ENCODE data around the gene SMIM28. TPM values are rescaled to one million over a fixed set of nuclear protein-coding genes. Genes with fewer than 3 reads are reported as not detected.
"Not testable (repeated sequence)": the region's sequence is repeated elsewhere in the genome, so short reads cannot be mapped to it uniquely, and the experiment has no call there.

Gene SMIM28
- total RNA-seq, 1 donor: not detected

DNA sequence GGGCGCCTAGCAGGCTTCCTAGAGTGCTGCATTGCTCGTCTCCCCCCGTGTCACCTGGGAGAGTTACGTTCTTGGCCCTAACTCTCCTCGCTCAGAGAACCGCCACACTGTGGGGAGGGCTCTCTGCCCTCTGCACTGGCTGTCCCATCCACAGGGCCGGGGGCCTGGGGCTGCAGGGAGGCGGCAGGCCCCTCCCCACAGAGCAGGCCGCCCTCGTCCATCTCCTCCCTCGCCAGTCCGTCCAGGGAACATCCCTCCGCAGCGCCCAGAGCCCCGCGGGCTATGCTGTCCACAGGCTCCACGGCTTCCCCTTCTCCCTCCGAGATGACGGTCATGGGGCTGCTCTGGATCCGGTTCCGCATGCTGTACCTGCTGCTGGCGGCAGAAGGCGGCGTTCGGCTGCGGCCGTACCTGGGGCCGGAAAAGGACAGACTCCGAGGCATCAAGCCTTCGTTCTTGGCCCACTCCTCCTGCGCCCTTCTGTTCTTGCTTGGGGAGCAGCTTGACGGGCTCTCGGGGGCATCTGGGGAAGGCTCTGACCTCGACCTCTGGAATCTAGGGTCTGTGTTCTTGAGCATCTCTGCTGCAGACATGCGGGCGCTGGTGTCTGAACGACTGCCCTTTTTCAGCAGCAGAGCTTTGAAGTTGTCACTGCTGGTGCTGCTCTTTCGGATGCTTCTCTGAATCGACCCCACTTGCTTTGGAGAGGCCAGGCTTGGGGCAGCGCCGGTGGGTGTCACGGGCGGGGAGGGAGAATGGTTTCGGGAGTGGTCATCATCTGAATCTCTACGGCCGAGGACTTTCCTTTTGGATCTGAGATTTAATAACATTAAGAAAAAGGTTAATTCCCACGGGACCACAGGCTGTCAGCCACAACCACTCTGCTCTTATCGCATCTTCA, 46.5 kb downstream of the SMIM28 start:
- no peak overlapping the region for H2AFZ ChIP-seq (ENCODE audit: low read length)
- H4K20me1 ChIP-seq (ENCODE audit: insufficient read depth, low read length): no peaks in the 10 kb centered on the region
- H3K27ac ChIP-seq (ENCODE audit: low read depth, low read length): no peak overlapping the region
- H3K9me3 ChIP-seq (ENCODE audit: low read depth, low read length): no peaks in the 10 kb centered on the region
- H3K4me3 ChIP-seq (ENCODE audit: insufficient read depth, low read length): no peak overlapping the region
- no peaks in the 10 kb centered on the region for H3K27me3 ChIP-seq (ENCODE audit: insufficient read depth, low read length)
- H3K4me2 ChIP-seq (ENCODE audit: insufficient read depth, low read length): no peak overlapping the region
- no peak for DNase-seq (ENCODE audit: insufficient read length, low spot score, missing footprints)
- H3K79me2 ChIP-seq (ENCODE audit: insufficient read depth, low read length): no peaks in the 10 kb centered on the region
- peaks cover 2% of the 10 kb centered on the region for H3K4me1 ChIP-seq (ENCODE audit: insufficient read depth, low read length)
- H3K36me3 ChIP-seq (ENCODE audit: insufficient read depth, low read length): no peaks in the 10 kb centered on the region
- TF ChIP-seq, protein P1, sequence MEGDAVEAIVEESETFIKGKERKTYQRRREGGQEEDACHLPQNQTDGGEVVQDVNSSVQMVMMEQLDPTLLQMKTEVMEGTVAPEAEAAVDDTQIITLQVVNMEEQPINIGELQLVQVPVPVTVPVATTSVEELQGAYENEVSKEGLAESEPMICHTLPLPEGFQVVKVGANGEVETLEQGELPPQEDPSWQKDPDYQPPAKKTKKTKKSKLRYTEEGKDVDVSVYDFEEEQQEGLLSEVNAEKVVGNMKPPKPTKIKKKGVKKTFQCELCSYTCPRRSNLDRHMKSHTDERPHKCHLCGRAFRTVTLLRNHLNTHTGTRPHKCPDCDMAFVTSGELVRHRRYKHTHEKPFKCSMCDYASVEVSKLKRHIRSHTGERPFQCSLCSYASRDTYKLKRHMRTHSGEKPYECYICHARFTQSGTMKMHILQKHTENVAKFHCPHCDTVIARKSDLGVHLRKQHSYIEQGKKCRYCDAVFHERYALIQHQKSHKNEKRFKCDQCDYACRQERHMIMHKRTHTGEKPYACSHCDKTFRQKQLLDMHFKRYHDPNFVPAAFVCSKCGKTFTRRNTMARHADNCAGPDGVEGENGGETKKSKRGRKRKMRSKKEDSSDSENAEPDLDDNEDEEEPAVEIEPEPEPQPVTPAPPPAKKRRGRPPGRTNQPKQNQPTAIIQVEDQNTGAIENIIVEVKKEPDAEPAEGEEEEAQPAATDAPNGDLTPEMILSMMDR (IDR thresholded peaks at IDR 0.05; ENCODE audit: extremely low read depth, low read depth, low read length): no peak

DNA sequence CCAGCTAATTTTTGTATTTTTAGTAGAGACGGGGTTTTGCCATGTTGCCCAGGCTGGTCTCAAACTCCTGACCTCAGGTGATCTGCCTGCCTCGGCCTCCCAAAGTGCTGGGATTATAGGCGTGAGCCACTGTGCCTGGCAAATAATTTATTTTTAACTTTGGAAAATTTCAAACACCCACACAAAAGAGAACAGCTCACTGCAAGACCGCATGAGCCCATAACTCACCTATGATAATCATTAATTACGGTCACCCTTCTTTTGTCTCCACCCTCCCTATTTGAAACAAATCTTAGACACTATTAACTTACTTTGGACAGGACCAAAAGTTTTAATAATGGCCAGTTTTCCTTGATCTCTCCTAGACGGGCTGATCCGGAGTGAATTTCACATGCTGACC, 47.6 kb downstream of the SMIM28 start:
- not testable (repeated sequence) for H3K27ac ChIP-seq (ENCODE audit: low read depth, low read length); H3K9me3 ChIP-seq (ENCODE audit: low read depth, low read length); DNase-seq (ENCODE audit: insufficient read length, low spot score, missing footprints); H4K20me1 ChIP-seq (ENCODE audit: insufficient read depth, low read length); H3K27me3 ChIP-seq (ENCODE audit: insufficient read depth, low read length); H3K4me2 ChIP-seq (ENCODE audit: insufficient read depth, low read length); H3K36me3 ChIP-seq (ENCODE audit: insufficient read depth, low read length); H3K4me3 ChIP-seq (ENCODE audit: insufficient read depth, low read length); H2AFZ ChIP-seq (ENCODE audit: low read length); H3K79me2 ChIP-seq (ENCODE audit: insufficient read depth, low read length); H3K4me1 ChIP-seq (ENCODE audit: insufficient read depth, low read length)

DNA sequence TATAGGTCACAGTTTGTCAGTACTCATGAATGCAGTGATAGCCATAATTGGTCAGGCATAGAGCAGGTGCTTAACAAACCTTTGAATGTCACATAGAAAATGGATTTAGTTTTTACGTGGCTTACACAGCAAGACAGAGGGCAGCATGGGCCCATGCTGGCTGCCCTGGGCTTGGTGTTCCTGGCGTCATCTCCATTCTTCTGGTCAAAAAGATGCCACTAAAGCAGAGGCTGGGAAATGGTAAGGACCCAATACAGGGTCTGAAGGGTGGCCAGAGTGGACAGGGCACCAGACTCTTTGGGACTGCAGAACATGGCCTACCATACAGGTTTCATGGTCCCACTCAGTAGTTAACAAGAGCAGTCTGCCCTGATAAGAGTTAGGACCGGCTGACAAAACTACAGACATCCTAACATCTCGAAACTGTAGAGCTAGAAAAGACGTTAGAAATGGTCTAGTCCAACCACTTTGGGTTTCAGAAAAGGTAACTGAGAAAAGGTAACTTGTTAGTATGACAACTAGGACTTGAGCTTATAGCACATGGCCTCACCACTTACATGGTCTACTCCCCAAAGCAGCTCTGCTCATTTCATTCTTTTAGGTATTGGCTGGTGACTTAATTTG, 48.9 kb downstream of the SMIM28 start:
- DNase-seq (ENCODE audit: insufficient read length, low spot score, missing footprints): peak; percentile 71
- H3K4me2 ChIP-seq (ENCODE audit: insufficient read depth, low read length): no peak overlapping the region
- TF ChIP-seq, protein P1 (IDR thresholded peaks at IDR 0.05; ENCODE audit: extremely low read depth, low read depth, low read length): no peak

DNA sequence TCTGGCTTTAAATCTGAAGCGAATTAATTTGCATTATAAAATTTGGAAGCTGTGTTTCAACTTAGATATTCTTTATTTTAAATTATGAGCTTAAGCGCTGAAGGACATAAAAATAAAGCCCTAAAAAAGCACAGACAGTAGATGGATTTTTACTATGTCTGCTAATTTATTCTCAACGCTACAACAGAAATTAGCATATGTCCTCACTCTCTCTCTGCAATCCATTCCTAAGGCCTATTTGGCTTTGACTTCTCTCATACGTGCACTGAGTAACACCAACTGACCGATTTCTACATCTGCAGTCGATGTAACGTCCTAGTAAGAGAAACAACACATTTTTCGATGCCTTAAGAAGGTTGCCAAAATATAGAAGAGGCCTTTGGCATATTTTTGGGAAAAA, 50.0 kb downstream of the SMIM28 start:
- Histone ChIP-seq H3K27ac (ENCODE audit: low read depth, low read length) (no peak overlapping the region), H4K20me1 (ENCODE audit: insufficient read depth, low read length) (no peaks in the 10 kb centered on the region), H3K9me3 (ENCODE audit: low read depth, low read length) (no peaks in the 10 kb centered on the region), H3K4me3 (ENCODE audit: insufficient read depth, low read length) (no peak overlapping the region), H2AFZ (ENCODE audit: low read length) (no peak overlapping the region), H3K27me3 (ENCODE audit: insufficient read depth, low read length) (no peaks in the 10 kb centered on the region), H3K79me2 (ENCODE audit: insufficient read depth, low read length) (no peaks in the 10 kb centered on the region), H3K4me2 (ENCODE audit: insufficient read depth, low read length) (no peak overlapping the region), H3K36me3 (ENCODE audit: insufficient read depth, low read length) (no peaks in the 10 kb centered on the region), H3K4me1 (ENCODE audit: insufficient read depth, low read length) (peaks cover 9% of the 10 kb centered on the region)
- TF ChIP-seq, protein P1 (IDR thresholded peaks at IDR 0.05; ENCODE audit: extremely low read depth, low read depth, low read length): no peak
- DNase-seq (ENCODE audit: insufficient read length, low spot score, missing footprints): no peak

More for the DNA sequence above, 48.9 kb downstream of the SMIM28 start:
- H4K20me1 ChIP-seq (ENCODE audit: insufficient read depth, low read length): no peaks in the 10 kb centered on the region
- no peak overlapping the region for H2AFZ ChIP-seq (ENCODE audit: low read length)
- H3K36me3 ChIP-seq (ENCODE audit: insufficient read depth, low read length): no peaks in the 10 kb centered on the region
- H3K27me3 ChIP-seq (ENCODE audit: insufficient read depth, low read length): no peaks in the 10 kb centered on the region
- no peaks in the 10 kb centered on the region for H3K79me2 ChIP-seq (ENCODE audit: insufficient read depth, low read length)
- no peak overlapping the region for H3K4me3 ChIP-seq (ENCODE audit: insufficient read depth, low read length)
- H3K27ac ChIP-seq (ENCODE audit: low read depth, low read length): no peak overlapping the region
- H3K9me3 ChIP-seq (ENCODE audit: low read depth, low read length): no peaks in the 10 kb centered on the region
- H3K4me1 ChIP-seq (ENCODE audit: insufficient read depth, low read length): peaks cover 9% of the 10 kb centered on the region
